OCI-LY7 (cell line): Measurements from ENCODE around the gene OR5W2. TPM values are rescaled to one million over a fixed set of nuclear protein-coding genes. Genes with fewer than 3 reads are reported as not detected.
"Not testable (repeated sequence)": the region's sequence is repeated elsewhere in the genome, so short reads cannot be mapped to it uniquely, and the experiment has no call there.

Experiments
- BruUV-seq: library from RNA; stranded (reverse); fragments of 400-500 nt; replicated peaks from 2 replicates; lab custom pipeline; 2021; lab: Mats Ljungman, UMichigan
- CTCF ChIA-PET: fragments of 300-600 bp; sonication (Branson Sonifier 250); formaldehyde crosslinking; loops from one replicate; lab custom pipeline; 2022; ENCODE audit warnings: antibody characterized with exemption; ENCODE audit not compliant: unreplicated experiment; lab: Charles Lee
- POLR2A ChIA-PET: fragments of 300-600 bp; sonication (Branson Sonifier 250); formaldehyde crosslinking; loops from one replicate; lab custom pipeline; 2022; ENCODE audit warnings: antibody characterized with exemption; lab: Charles Lee
- DNase-seq: peaks from one replicate; pipeline ENCODE4 v3.0.0-alpha.2; 2015; ENCODE audit warnings: low spot score
- H2AFZ ChIP-seq: fragments of 200-600 bp; sonication (generic), shearing (Covaris generic); 2 replicates; pipeline ENCODE4 v1.6.1; 2014; ENCODE audit warnings: mild to moderate bottlenecking, antibody characterized with exemption, low read length, moderate library complexity
- H3K27ac ChIP-seq: fragments of 200-600 bp; sonication (generic); 2 replicates; pipeline ENCODE4 v1.5.1; 2014; ENCODE audit warnings: mixed run types, low read depth, mild to moderate bottlenecking, moderate library complexity, low read length, inconsistent platforms; ENCODE audit not compliant: poor library complexity, severe bottlenecking
- H3K36me3 ChIP-seq: fragments of 200-600 bp; sonication (generic); 2 replicates; pipeline ENCODE4 v1.6.1; 2014; ENCODE audit warnings: mild to moderate bottlenecking, antibody characterized with exemption, low read length, moderate library complexity, mixed read lengths; ENCODE audit not compliant: insufficient read depth
- H3K4me1 ChIP-seq: fragments of 200-600 bp; sonication (generic); 2 replicates; pipeline ENCODE4 v1.5.1; 2014; ENCODE audit warnings: mild to moderate bottlenecking, low read length; ENCODE audit not compliant: insufficient read depth, poor library complexity, severe bottlenecking
- H3K4me2 ChIP-seq: fragments of 200-600 bp; sonication (generic); 2 replicates; pipeline ENCODE4 v1.6.1; 2014; ENCODE audit warnings: mild to moderate bottlenecking, low read length
- H3K4me3 ChIP-seq: fragments of 200-600 bp; sonication (generic); 2 replicates; pipeline ENCODE4 v1.5.1; 2014; ENCODE audit warnings: mild to moderate bottlenecking, low read depth, low read length; ENCODE audit not compliant: poor library complexity, severe bottlenecking
- H3K79me2 ChIP-seq: fragments of 200-600 bp; sonication (generic); 2 replicates; pipeline ENCODE4 v1.6.1; 2016; ENCODE audit warnings: low read depth, mild to moderate bottlenecking, low read length, moderate library complexity, mixed read lengths; ENCODE audit not compliant: insufficient read depth
- H3K9me2 ChIP-seq: fragments of 200-600 bp; sonication (generic); 2 replicates; pipeline ENCODE4 v1.6.1; 2016; ENCODE audit warnings: mild to moderate bottlenecking, low read length, mixed read lengths; ENCODE audit not compliant: insufficient read depth
- H3K9me3 ChIP-seq: fragments of 200-600 bp; sonication (generic); 2 replicates; pipeline ENCODE4 v1.6.1; 2014; ENCODE audit warnings: mild to moderate bottlenecking, mixed run types, low read length, mixed read lengths
- H4K20me1 ChIP-seq: fragments of 200-600 bp; sonication (generic); 2 replicates; pipeline ENCODE4 v1.6.1; 2014; ENCODE audit warnings: mild to moderate bottlenecking, antibody characterized with exemption, low read length, moderate library complexity, mixed read lengths; ENCODE audit not compliant: insufficient read depth
- intact Hi-C: fragments of 100-400 bp; cut with micrococcal nuclease; formaldehyde crosslinking; loops from one replicate; pipeline ENCODE4 v1.10.0; 2022; ENCODE audit not compliant: unreplicated experiment
- small RNA-seq: library from RNA; depleted of rRNA; stranded (forward); fragments of <200 nt; gene quantifications from one replicate; pipeline ENCODE3, GENCODE V24; 2014
- total RNA-seq, 2 experiments: library from RNA; depleted of rRNA in 1 of 2; stranded (reverse); fragments of >200 nt in 1 of 2; shearing (Covaris generic) in 1 of 2; gene quantifications; 2 replicates each; pipeline ENCODE4 v1.2.3, GENCODE V29; 2014 to 2022

The OR5W2 gene
- total RNA-seq, 2 experiments from 2014 or later: not detected

DNA sequence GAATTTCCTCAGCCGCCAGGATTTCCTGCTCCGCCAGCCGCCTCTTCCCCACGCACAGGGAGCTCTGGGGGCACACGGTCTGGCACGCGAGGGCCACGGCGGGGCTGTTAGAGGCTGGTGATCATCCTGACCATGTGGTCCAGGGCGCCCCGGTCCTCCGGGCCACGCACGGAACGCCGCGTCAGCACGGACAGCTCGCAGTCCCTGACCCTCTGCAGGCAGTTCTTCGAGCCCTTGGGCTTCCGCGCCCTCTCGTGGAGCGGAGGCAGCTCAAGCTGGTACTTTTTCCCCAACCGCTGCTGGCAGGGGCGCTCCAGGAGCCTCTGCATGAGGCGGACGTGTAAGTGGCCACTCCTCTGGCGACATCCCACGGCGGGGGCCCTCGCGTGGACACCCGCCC lies 41.2 kb downstream of the OR5W2 start:
- POLR2A ChIA-PET, H3K36me3 ChIP-seq, H2AFZ ChIP-seq, H3K27ac ChIP-seq, H3K4me2 ChIP-seq, CTCF ChIA-PET, DNase-seq, BruUV-seq, H3K9me3 ChIP-seq, H3K79me2 ChIP-seq, H3K9me2 ChIP-seq, H3K4me1 ChIP-seq, intact Hi-C loops, H4K20me1 ChIP-seq, H3K4me3 ChIP-seq: not testable (repeated sequence)

GRCh38 chr11:55872731-55873130 lies 41.7 kb downstream of the OR5W2 start:
- H4K20me1 ChIP-seq, CTCF ChIA-PET, H3K9me3 ChIP-seq, DNase-seq, H2AFZ ChIP-seq, H3K79me2 ChIP-seq, POLR2A ChIA-PET, BruUV-seq, intact Hi-C loops, H3K27ac ChIP-seq, H3K4me1 ChIP-seq, H3K4me2 ChIP-seq, H3K36me3 ChIP-seq, H3K4me3 ChIP-seq, H3K9me2 ChIP-seq: not testable (repeated sequence)

DNA sequence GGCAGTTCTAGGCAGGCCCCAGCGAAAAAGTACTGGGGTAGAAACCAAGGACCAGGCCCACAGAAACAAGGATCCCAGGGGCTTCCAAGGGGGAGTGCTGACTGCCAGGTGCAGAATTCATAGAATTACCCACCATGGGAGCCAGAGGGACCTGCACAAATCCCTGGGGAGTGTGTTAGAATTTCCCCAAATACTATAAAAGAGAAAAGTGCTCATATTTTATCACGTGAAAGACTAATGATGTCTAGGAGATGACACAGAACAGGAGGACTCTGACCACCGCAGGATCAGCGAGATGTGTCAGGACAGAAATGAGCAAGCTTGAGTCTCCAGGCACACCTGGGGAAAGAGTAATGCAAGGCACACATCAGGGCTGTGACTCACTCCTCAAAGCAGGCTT lies 47.0 kb downstream of the OR5W2 start:
- H2AFZ ChIP-seq, H3K9me2 ChIP-seq, H4K20me1 ChIP-seq, POLR2A ChIA-PET, H3K9me3 ChIP-seq, H3K4me3 ChIP-seq, H3K36me3 ChIP-seq, H3K27ac ChIP-seq, BruUV-seq, H3K4me1 ChIP-seq, CTCF ChIA-PET, intact Hi-C loops, DNase-seq, H3K79me2 ChIP-seq, H3K4me2 ChIP-seq: not testable (repeated sequence)

Small RNA genes lying within 50 kb of the gene (small RNA-seq; reads per million reads assigned to genes)
- not detected for gene AC036111.3

Other genes with a start within 250 kb of the OR5W2 start
- gene OR5D13, start 141.1 kb downstream of the OR5W2 start, total RNA-seq (2014; rRNA removed; shearing (Covaris generic)): not detected in 2 replicates
- gene OR5D13, start 141.1 kb downstream of the OR5W2 start, total RNA-seq (2022): not detected in 2 replicates
- not detected in 2 replicates for gene OR5D14, start 119.0 kb downstream of the OR5W2 start, total RNA-seq (2014; rRNA removed; shearing (Covaris generic))
- not detected in 2 replicates for gene OR5D14, start 119.0 kb downstream of the OR5W2 start, total RNA-seq (2022)
- gene OR5L1, start 103.2 kb downstream of the OR5W2 start, total RNA-seq (2014; rRNA removed; shearing (Covaris generic)): not detected in 2 replicates
- not detected in 2 replicates for gene OR5L1, start 103.2 kb downstream of the OR5W2 start, total RNA-seq (2022)
- gene OR5D18, start 95.0 kb downstream of the OR5W2 start, total RNA-seq (2014; rRNA removed; shearing (Covaris generic)): not detected in 2 replicates
- gene OR5D18, start 95.0 kb downstream of the OR5W2 start, total RNA-seq (2022): not detected in 2 replicates
- gene OR5L2, start 87.4 kb downstream of the OR5W2 start, total RNA-seq (2014; rRNA removed; shearing (Covaris generic)): not detected in 2 replicates
- not detected in 2 replicates for gene OR5L2, start 87.4 kb downstream of the OR5W2 start, total RNA-seq (2022)
- gene OR5D16, start 75.8 kb downstream of the OR5W2 start, total RNA-seq (2014; rRNA removed; shearing (Covaris generic)): not detected in 2 replicates
- not detected in 2 replicates for gene OR5D16, start 75.8 kb downstream of the OR5W2 start, total RNA-seq (2022)
- not detected in 2 replicates for gene TRIM51, start 31.3 kb downstream of the OR5W2 start, total RNA-seq (2014; rRNA removed; shearing (Covaris generic))
- gene TRIM51, start 31.3 kb downstream of the OR5W2 start, total RNA-seq (2022): not detected in 2 replicates
- not detected in 2 replicates for gene OR5I1, start 21.8 kb upstream of the OR5W2 start, total RNA-seq (2014; rRNA removed; shearing (Covaris generic))
- not detected in 2 replicates for gene OR5I1, start 21.8 kb upstream of the OR5W2 start, total RNA-seq (2022)
- not detected in 2 replicates for gene OR10AG1, start 55.4 kb upstream of the OR5W2 start, total RNA-seq (2014; rRNA removed; shearing (Covaris generic))
- gene OR10AG1, start 55.4 kb upstream of the OR5W2 start, total RNA-seq (2022): not detected in 2 replicates
- gene OR5F1, start 80.0 kb upstream of the OR5W2 start, total RNA-seq (2014; rRNA removed; shearing (Covaris generic)): 0.22 TPM in 1 of 2 replicates, not detected in the other
- gene OR5F1, start 80.0 kb upstream of the OR5W2 start, total RNA-seq (2022): not detected in 2 replicates
- not detected in 2 replicates for gene OR5AS1, start 113.1 kb upstream of the OR5W2 start, total RNA-seq (2014; rRNA removed; shearing (Covaris generic))
- not detected in 2 replicates for gene OR5AS1, start 113.1 kb upstream of the OR5W2 start, total RNA-seq (2022)
- not detected in 2 replicates for gene OR8I2, start 178.7 kb upstream of the OR5W2 start, total RNA-seq (2014; rRNA removed; shearing (Covaris generic))
- not detected in 2 replicates for gene OR8I2, start 178.7 kb upstream of the OR5W2 start, total RNA-seq (2022)
- not detected in 2 replicates for gene OR8H2, start 189.1 kb upstream of the OR5W2 start, total RNA-seq (2014; rRNA removed; shearing (Covaris generic))
- gene OR8H2, start 189.1 kb upstream of the OR5W2 start, total RNA-seq (2022): not detected in 2 replicates
- not detected in 2 replicates for gene OR8H3, start 207.8 kb upstream of the OR5W2 start, total RNA-seq (2014; rRNA removed; shearing (Covaris generic))
- not detected in 2 replicates for gene OR8H3, start 207.8 kb upstream of the OR5W2 start, total RNA-seq (2022)
- gene OR8J3, start 225.6 kb upstream of the OR5W2 start, total RNA-seq (2014; rRNA removed; shearing (Covaris generic)): not detected in 2 replicates
- gene OR8J3, start 225.6 kb upstream of the OR5W2 start, total RNA-seq (2022): not detected in 2 replicates
- not detected in 2 replicates for gene OR8K5, start 245.7 kb upstream of the OR5W2 start, total RNA-seq (2014; rRNA removed; shearing (Covaris generic))
- gene OR8K5, start 245.7 kb upstream of the OR5W2 start, total RNA-seq (2022): not detected in 2 replicates